Prostate gland (tissue), 2 donors: ENCODE data around the gene ARHGAP35. TPM values are rescaled to one million over a fixed set of nuclear protein-coding genes. Genes with fewer than 3 reads are reported as not detected.

Source experiments
- DNase-seq: peaks from one replicate; pipeline ENCODE4 v3.0.0-alpha.2; 2019; ENCODE audit warnings: low spot score
- H3K27ac ChIP-seq, 2 donors: fragments of 200-600 bp; sonication (generic); 2 replicates each; pipeline ENCODE4 v1.5.1; 2017 to 2019
- H3K27me3 ChIP-seq: fragments of 200-600 bp; sonication (generic); replicated peaks from 2 replicates; pipeline ENCODE4 v1.5.1; 2019; ENCODE audit not compliant: insufficient read depth
- H3K36me3 ChIP-seq, 2 donors: fragments of 200-600 bp; sonication (generic); 1 replicate in 1 of 2; 2 replicates in 1 of 2; pipeline versions ENCODE4 v1.5.1 to v1.8.1; 2017 to 2019
- H3K4me1 ChIP-seq: fragments of 200-600 bp; sonication (generic); replicated peaks from 2 replicates; pipeline ENCODE4 v1.5.1; 2019
- H3K4me3 ChIP-seq, 2 donors: fragments of 200-600 bp; sonication (generic); 2 replicates each; pipeline ENCODE4 v1.5.1; 2017 to 2019
- H3K9me3 ChIP-seq: fragments of 200-600 bp; sonication (generic); 2 replicates; pipeline ENCODE4 v1.5.1; 2017
- CTCF ChIP-seq, 4 experiments: fragments of 200-600 bp in 2 of 4; fragments of 450-650 bp in 2 of 4; sonication (generic) in 2 of 4; IDR thresholded peaks; 1 replicate in 3 of 4; 2 replicates in 1 of 4; pipeline ENCODE4 v1.5.1; 2016 to 2019; ENCODE audit warnings: antibody characterized with exemption in 4 of 4, mild to moderate bottlenecking in 2 of 4, moderate library complexity in 2 of 4
- POLR2A ChIP-seq: fragments of 450-650 bp; IDR thresholded peaks from one replicate; pipeline ENCODE4 v1.6.1; 2016; ENCODE audit warnings: antibody characterized with exemption, mild to moderate bottlenecking
- POLR2AphosphoS5 ChIP-seq: sonication (generic); formaldehyde crosslinking; IDR thresholded peaks from one replicate; pipeline ENCODE4 v1.6.1; 2017; ENCODE audit warnings: antibody characterized with exemption
- WGBS: methylation state at CpG from one replicate; pipeline ENCODE4 v1.1.5; 2018; 5-methylcytosine and 5-hydroxymethylcytosine counted together
- intact Hi-C: fragments of 100-400 bp; cut with DNase I; formaldehyde crosslinking; loops from one replicate; pipeline ENCODE4 v1.14.2; 2022
- total RNA-seq, 2 donors: library from RNA; depleted of rRNA; stranded (reverse); fragments of >200 nt; gene quantifications; one replicate each; pipeline ENCODE4 v1.1.0, GENCODE V29; 2016

Gene ARHGAP35
- total RNA-seq, 2 donors from 2014 or later = 56.3 to 75.0 TPM

GRCh38 chr19:46839752-46840497 lies 20.9 kb upstream of the ARHGAP35 start:
- no peak for DNase-seq
- Histone ChIP-seq H3K4me1 (peaks cover 10% of the 10 kb centered on the region), H3K27ac (peak overlapping the region; percentile 68 to 75), H3K9me3 (no peaks in the 10 kb centered on the region), H3K27me3 (no peaks in the 10 kb centered on the region), H3K4me3 (no peak overlapping the region), H3K36me3 (no peaks in the 10 kb centered on the region)
- 56% methylated on average over 12 of the region's 12 CpGs for WGBS
- no peak for TF ChIP-seq POLR2A
- TF ChIP-seq CTCF (IDR thresholded peaks at IDR 0.05) = no peak
- TF ChIP-seq POLR2AphosphoS5 = no peak
- intact Hi-C loops = loop anchor here (2.0 kb wide), 1 partner anchor 83 kb away; no protein-coding TSS in a partner anchor

GRCh38 chr19:46840498-46840942 lies 20.3 kb upstream of the ARHGAP35 start:
- Histone ChIP-seq H3K4me1 (peaks cover 10% of the 10 kb centered on the region), H3K27ac (peak overlapping the region; percentile 68 to 75), H3K36me3 (no peaks in the 10 kb centered on the region), H3K4me3 (no peak overlapping the region), H3K9me3 (no peaks in the 10 kb centered on the region), H3K27me3 (no peaks in the 10 kb centered on the region)
- WGBS = 18% methylated on average over 13 of the region's 13 CpGs
- TF ChIP-seq POLR2AphosphoS5 (peak; percentile 32), POLR2A (no peak), CTCF (IDR thresholded peaks at IDR 0.05) (peak; percentile 75 to 93 (median 85))
- intact Hi-C loops = no loop called here
- no peak for DNase-seq

GRCh38 chr19:46841458-46842083 lies 19.2 kb upstream of the ARHGAP35 start:
- Histone ChIP-seq H3K27ac (peak overlapping the region; percentile 68 to 75), H3K9me3 (no peaks in the 10 kb centered on the region), H3K27me3 (no peaks in the 10 kb centered on the region), H3K4me1 (peaks cover 10% of the 10 kb centered on the region), H3K36me3 (no peaks in the 10 kb centered on the region), H3K4me3 (no peak overlapping the region)
- intact Hi-C loops = no loop called here
- WGBS = 51% methylated on average over 12 of the region's 12 CpGs
- peak; percentile 67 for DNase-seq
- TF ChIP-seq POLR2A (no peak), CTCF (IDR thresholded peaks at IDR 0.05) (no peak), POLR2AphosphoS5 (peak; percentile 63)

- H3K9me3 ChIP-seq = no peaks in the 10 kb centered on the region
- H3K27ac ChIP-seq = peak overlapping the region; percentile 59 to 68
- TF ChIP-seq CTCF (IDR thresholded peaks at IDR 0.05) (no peak), POLR2AphosphoS5 (no peak), POLR2A (no peak)
Measured at GRCh38 chr19:46842791-46843190, 18.0 kb upstream of the ARHGAP35 start.

More at GRCh38 chr19:46842791-46843190, 18.0 kb upstream of the ARHGAP35 start:
- Histone ChIP-seq H3K4me1 (peaks cover 10% of the 10 kb centered on the region), H3K4me3 (no peak overlapping the region), H3K36me3 (no peaks in the 10 kb centered on the region), H3K27me3 (no peaks in the 10 kb centered on the region)
- intact Hi-C loops = no loop called here
- 87% methylated on average over 11 of the region's 11 CpGs for WGBS
- DNase-seq = no peak
